Measurements from ENCODE around the gene NRXN3. TPM values are rescaled to one million over a fixed set of nuclear protein-coding genes. Genes with fewer than 3 reads are reported as not detected.

Gene NRXN3
- total and polyA plus RNA-seq, 2 experiments from 2014 or later, result 1.0 to 1.8 TPM

DNA sequence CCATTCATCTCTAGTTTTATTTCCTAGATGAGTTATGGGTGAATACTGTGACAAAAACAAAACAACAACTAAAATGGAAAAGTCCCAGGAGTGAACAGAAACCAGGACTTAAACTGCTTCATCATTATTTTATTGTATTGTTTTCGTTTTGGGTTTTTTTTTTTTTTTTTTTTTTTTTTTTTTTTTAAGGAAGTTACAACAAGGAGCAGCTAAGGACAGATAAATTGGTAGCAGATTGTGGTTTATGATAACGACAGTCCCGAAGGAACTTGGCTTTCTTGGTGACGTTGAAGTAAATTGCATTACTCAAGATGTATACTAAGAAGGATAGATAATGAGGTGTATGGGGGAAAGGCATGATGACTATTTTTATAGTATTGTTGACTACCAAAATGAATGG lies 866.3 kb downstream of the NRXN3 start (continued):
- TF ChIP-seq, protein P1, sequence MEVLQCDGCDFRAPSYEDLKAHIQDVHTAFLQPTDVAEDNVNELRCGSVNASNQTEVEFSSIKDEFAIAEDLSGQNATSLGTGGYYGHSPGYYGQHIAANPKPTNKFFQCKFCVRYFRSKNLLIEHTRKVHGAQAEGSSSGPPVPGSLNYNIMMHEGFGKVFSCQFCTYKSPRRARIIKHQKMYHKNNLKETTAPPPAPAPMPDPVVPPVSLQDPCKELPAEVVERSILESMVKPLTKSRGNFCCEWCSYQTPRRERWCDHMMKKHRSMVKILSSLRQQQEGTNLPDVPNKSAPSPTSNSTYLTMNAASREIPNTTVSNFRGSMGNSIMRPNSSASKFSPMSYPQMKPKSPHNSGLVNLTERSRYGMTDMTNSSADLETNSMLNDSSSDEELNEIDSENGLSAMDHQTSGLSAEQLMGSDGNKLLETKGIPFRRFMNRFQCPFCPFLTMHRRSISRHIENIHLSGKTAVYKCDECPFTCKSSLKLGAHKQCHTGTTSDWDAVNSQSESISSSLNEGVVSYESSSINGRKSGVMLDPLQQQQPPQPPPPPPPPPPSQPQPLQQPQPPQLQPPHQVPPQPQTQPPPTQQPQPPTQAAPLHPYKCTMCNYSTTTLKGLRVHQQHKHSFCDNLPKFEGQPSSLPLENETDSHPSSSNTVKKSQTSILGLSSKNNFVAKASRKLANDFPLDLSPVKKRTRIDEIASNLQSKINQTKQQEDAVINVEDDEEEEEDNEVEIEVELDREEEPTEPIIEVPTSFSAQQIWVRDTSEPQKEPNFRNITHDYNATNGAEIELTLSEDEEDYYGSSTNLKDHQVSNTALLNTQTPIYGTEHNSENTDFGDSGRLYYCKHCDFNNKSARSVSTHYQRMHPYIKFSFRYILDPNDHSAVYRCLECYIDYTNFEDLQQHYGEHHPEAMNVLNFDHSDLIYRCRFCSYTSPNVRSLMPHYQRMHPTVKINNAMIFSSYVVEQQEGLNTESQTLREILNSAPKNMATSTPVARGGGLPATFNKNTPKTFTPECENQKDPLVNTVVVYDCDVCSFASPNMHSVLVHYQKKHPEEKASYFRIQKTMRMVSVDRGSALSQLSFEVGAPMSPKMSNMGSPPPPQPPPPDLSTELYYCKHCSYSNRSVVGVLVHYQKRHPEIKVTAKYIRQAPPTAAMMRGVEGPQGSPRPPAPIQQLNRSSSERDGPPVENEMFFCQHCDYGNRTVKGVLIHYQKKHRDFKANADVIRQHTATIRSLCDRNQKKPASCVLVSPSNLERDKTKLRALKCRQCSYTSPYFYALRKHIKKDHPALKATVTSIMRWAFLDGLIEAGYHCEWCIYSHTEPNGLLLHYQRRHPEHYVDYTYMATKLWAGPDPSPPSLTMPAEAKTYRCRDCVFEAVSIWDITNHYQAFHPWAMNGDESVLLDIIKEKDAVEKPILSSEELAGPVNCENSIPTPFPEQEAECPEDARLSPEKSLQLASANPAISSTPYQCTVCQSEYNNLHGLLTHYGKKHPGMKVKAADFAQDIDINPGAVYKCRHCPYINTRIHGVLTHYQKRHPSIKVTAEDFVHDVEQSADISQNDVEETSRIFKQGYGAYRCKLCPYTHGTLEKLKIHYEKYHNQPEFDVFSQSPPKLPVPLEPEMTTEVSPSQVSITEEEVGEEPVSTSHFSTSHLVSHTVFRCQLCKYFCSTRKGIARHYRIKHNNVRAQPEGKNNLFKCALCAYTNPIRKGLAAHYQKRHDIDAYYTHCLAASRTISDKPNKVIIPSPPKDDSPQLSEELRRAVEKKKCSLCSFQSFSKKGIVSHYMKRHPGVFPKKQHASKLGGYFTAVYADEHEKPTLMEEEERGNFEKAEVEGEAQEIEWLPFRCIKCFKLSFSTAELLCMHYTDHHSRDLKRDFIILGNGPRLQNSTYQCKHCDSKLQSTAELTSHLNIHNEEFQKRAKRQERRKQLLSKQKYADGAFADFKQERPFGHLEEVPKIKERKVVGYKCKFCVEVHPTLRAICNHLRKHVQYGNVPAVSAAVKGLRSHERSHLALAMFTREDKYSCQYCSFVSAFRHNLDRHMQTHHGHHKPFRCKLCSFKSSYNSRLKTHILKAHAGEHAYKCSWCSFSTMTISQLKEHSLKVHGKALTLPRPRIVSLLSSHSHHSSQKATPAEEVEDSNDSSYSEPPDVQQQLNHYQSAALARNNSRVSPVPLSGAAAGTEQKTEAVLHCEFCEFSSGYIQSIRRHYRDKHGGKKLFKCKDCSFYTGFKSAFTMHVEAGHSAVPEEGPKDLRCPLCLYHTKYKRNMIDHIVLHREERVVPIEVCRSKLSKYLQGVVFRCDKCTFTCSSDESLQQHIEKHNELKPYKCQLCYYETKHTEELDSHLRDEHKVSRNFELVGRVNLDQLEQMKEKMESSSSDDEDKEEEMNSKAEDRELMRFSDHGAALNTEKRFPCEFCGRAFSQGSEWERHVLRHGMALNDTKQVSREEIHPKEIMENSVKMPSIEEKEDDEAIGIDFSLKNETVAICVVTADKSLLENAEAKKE (CRISPR knock-in tag; IDR thresholded peaks at IDR 0.05), result no peak
- no peak for TF ChIP-seq ZNF114 (CRISPR knock-in tag; IDR thresholded peaks at IDR 0.05)
- no peak for TF ChIP-seq STAT1 (IDR thresholded peaks at IDR 0.05; ENCODE audit: unreplicated experiment)
- no peak for TF ChIP-seq POLR2AphosphoS5 (IDR thresholded peaks at IDR 0.05; ENCODE audit: low read depth)
- TF ChIP-seq NANOG (IDR thresholded peaks at IDR 0.05; ENCODE audit: borderline replicate concordance), result no peak

DNA sequence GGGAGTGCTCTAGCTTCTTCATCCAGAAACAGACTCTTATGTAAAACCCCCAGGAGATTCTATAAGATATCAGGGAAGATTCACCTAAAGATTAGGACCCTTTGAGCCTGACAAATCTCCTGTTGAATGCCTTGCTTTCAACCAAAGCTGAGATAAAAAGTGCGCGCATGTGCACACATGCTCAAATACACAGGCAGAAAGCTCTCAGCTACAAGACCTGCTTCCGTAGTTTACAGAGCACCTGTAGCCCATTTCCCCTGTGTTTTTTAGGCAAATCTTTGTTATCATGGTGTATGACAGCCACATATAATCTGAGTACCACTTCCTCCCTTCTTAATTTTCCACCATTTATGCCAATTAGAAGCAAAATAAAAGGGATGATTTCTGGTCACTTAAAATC lies 866.9 kb downstream of the NRXN3 start:
- TF ChIP-seq, protein P2, sequence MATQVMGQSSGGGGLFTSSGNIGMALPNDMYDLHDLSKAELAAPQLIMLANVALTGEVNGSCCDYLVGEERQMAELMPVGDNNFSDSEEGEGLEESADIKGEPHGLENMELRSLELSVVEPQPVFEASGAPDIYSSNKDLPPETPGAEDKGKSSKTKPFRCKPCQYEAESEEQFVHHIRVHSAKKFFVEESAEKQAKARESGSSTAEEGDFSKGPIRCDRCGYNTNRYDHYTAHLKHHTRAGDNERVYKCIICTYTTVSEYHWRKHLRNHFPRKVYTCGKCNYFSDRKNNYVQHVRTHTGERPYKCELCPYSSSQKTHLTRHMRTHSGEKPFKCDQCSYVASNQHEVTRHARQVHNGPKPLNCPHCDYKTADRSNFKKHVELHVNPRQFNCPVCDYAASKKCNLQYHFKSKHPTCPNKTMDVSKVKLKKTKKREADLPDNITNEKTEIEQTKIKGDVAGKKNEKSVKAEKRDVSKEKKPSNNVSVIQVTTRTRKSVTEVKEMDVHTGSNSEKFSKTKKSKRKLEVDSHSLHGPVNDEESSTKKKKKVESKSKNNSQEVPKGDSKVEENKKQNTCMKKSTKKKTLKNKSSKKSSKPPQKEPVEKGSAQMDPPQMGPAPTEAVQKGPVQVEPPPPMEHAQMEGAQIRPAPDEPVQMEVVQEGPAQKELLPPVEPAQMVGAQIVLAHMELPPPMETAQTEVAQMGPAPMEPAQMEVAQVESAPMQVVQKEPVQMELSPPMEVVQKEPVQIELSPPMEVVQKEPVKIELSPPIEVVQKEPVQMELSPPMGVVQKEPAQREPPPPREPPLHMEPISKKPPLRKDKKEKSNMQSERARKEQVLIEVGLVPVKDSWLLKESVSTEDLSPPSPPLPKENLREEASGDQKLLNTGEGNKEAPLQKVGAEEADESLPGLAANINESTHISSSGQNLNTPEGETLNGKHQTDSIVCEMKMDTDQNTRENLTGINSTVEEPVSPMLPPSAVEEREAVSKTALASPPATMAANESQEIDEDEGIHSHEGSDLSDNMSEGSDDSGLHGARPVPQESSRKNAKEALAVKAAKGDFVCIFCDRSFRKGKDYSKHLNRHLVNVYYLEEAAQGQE (IDR thresholded peaks at IDR 0.05; ENCODE audit: unreplicated experiment), result no peak
- no peak for TF ChIP-seq JUNB (IDR thresholded peaks at IDR 0.05; ENCODE audit: unreplicated experiment)
- TF ChIP-seq EZH2phosphoT487 (IDR thresholded peaks at IDR 0.05; ENCODE audit: unreplicated experiment), result no peak
- TF ChIP-seq, protein P3, sequence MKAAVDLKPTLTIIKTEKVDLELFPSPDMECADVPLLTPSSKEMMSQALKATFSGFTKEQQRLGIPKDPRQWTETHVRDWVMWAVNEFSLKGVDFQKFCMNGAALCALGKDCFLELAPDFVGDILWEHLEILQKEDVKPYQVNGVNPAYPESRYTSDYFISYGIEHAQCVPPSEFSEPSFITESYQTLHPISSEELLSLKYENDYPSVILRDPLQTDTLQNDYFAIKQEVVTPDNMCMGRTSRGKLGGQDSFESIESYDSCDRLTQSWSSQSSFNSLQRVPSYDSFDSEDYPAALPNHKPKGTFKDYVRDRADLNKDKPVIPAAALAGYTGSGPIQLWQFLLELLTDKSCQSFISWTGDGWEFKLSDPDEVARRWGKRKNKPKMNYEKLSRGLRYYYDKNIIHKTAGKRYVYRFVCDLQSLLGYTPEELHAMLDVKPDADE (IDR thresholded peaks at IDR 0.05), result no peak
- no peak for TF ChIP-seq NANOG (IDR thresholded peaks at IDR 0.05; ENCODE audit: borderline replicate concordance)
- no peak for TF ChIP-seq POLR2AphosphoS5 (IDR thresholded peaks at IDR 0.05; ENCODE audit: low read depth)
- no peak for TF ChIP-seq ZNF114 (CRISPR knock-in tag; IDR thresholded peaks at IDR 0.05)
- no peaks in the 10 kb centered on the region for H3K27me3 Mint-ChIP-seq (ENCODE audit: insufficient read depth, low read depth, poor library complexity)
- no peaks in the 10 kb centered on the region for H3K4me1 ChIP-seq (ENCODE audit: insufficient read depth)
- H3K4me2 ChIP-seq, result no peak overlapping the region
- no peaks in the 10 kb centered on the region for H3K79me2 ChIP-seq (replicated peaks; ENCODE audit: insufficient read depth)
- no peak overlapping the region for H2AFZ ChIP-seq
- DNase-seq (ENCODE audit: low spot score) (no peak), ATAC-seq (no peak)
- no peaks in the 10 kb centered on the region for H3K36me3 ChIP-seq (ENCODE audit: insufficient read depth)
- no peak overlapping the region for H3K4me3 Mint-ChIP-seq
- no peaks in the 10 kb centered on the region for H3F3A ChIP-seq (replicated peaks; ENCODE audit: low read depth)
- H3K27me3 ChIP-seq (ENCODE audit: insufficient read depth), result no peaks in the 10 kb centered on the region
- H3K4me3 ChIP-seq, result no peak overlapping the region
- H3K27ac Mint-ChIP-seq, result no peak overlapping the region
- peaks cover 5% of the 10 kb centered on the region; the same call in 2 of the 3 replicates for H3K4me1 Mint-ChIP-seq
- H3K9me2 ChIP-seq (ENCODE audit: insufficient read depth), result no peaks in the 10 kb centered on the region
- no peak overlapping the region for H3K27ac ChIP-seq (ENCODE audit: low read depth)
- peaks cover 14% of the 10 kb centered on the region; the same call in 2 of the 3 replicates for H3K9me3 Mint-ChIP-seq
- H3K36me3 Mint-ChIP-seq (ENCODE audit: low read depth), result peaks cover 12% of the 10 kb centered on the region; the same call in 2 of the 3 replicates
- no peaks in the 10 kb centered on the region for H4K20me1 ChIP-seq (replicated peaks; ENCODE audit: insufficient read depth)

Measured in GM23338 (cell line).